GM19035 (cell line): Measurements from ENCODE around the gene ANXA5.

Experiments
- ATAC-seq: cut with Tn5 transposase; IDR thresholded peaks from one replicate; pipeline ENCODE4 v1.9.1; 2021; ENCODE audit not compliant: unreplicated experiment

Gene ANXA5

GRCh38 chr4:121648516-121648915 lies 48.3 kb downstream of the ANXA5 start:
- no peak for ATAC-seq

GRCh38 chr4:121642876-121643585 lies 53.7 kb downstream of the ANXA5 start:
- no peak for ATAC-seq

GRCh38 chr4:121642292-121642691 lies 54.5 kb downstream of the ANXA5 start:
- ATAC-seq: no peak

GRCh38 chr4:121633653-121634052 lies 63.1 kb downstream of the ANXA5 start:
- ATAC-seq: no peak

GRCh38 chr4:121632636-121633035 lies 64.1 kb downstream of the ANXA5 start:
- ATAC-seq: no peak
